Measurements from ENCODE around the gene SMURF1.

SMURF1 gene

GRCh38 chr7:99004781-99005500 lies 139.0 kb downstream of the SMURF1 start:
- H3K4me3 ChIP-seq (ENCODE audit: low read depth, low read length) = no peak overlapping the region
- H2AFZ ChIP-seq (ENCODE audit: low read length, unreplicated experiment) = no peak overlapping the region
- peaks cover 12% of the 10 kb centered on the region; the same call in 1 of the 2 replicates for H3K36me3 ChIP-seq (ENCODE audit: insufficient read depth, low read length)
- H3K27ac ChIP-seq (ENCODE audit: low read depth, low read length) = no peak overlapping the region
- H3K27me3 ChIP-seq (ENCODE audit: insufficient read depth, low read length) = no peaks in the 10 kb centered on the region
- no peaks in the 10 kb centered on the region for H3K79me2 ChIP-seq (ENCODE audit: control insufficient read depth, insufficient read depth, low read length, unreplicated experiment)
- no peaks in the 10 kb centered on the region for H3K4me1 ChIP-seq (ENCODE audit: control insufficient read depth, insufficient read depth, low read length, unreplicated experiment)

DNA sequence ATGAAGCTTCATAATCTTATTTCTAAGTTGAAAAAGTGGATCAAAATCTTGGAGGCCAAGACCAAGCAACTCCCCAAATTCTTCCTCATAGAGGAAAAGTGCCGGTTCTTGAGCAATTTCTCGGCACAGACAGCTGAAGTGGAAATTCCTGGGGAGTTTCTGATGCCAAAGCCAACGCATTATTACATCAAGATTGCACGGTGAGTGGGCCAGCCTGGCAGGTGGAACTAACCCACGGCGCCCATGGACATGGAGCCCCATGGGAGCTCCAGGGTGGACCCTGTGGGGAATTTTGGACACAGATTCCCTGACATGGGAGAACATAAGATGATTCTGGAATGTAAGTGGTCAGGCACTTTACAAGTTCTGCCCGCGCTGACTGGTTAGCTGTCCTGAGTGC lies 139.7 kb downstream of the SMURF1 start:
- H3K27me3 ChIP-seq (ENCODE audit: insufficient read depth, low read length) = no peaks in the 10 kb centered on the region
- H2AFZ ChIP-seq (ENCODE audit: low read length, unreplicated experiment) = no peak overlapping the region
- peaks cover 12% of the 10 kb centered on the region; the same call in 1 of the 2 replicates for H3K36me3 ChIP-seq (ENCODE audit: insufficient read depth, low read length)
- H3K79me2 ChIP-seq (ENCODE audit: control insufficient read depth, insufficient read depth, low read length, unreplicated experiment) = no peaks in the 10 kb centered on the region
- no peak overlapping the region for H3K27ac ChIP-seq (ENCODE audit: low read depth, low read length)
- H3K4me3 ChIP-seq (ENCODE audit: low read depth, low read length) = no peak overlapping the region
- H3K4me1 ChIP-seq (ENCODE audit: control insufficient read depth, insufficient read depth, low read length, unreplicated experiment) = no peaks in the 10 kb centered on the region

GRCh38 chr7:99003419-99003818 lies 140.5 kb downstream of the SMURF1 start:
- Histone ChIP-seq H3K36me3 (ENCODE audit: insufficient read depth, low read length) (peaks cover 10% of the 10 kb centered on the region; the same call in 1 of the 2 replicates), H3K27me3 (ENCODE audit: insufficient read depth, low read length) (no peaks in the 10 kb centered on the region), H2AFZ (ENCODE audit: low read length, unreplicated experiment) (no peak overlapping the region), H3K79me2 (ENCODE audit: control insufficient read depth, insufficient read depth, low read length, unreplicated experiment) (no peaks in the 10 kb centered on the region), H3K4me1 (ENCODE audit: control insufficient read depth, insufficient read depth, low read length, unreplicated experiment) (no peaks in the 10 kb centered on the region), H3K4me3 (ENCODE audit: low read depth, low read length) (no peak overlapping the region), H3K27ac (ENCODE audit: low read depth, low read length) (no peak overlapping the region)

DNA sequence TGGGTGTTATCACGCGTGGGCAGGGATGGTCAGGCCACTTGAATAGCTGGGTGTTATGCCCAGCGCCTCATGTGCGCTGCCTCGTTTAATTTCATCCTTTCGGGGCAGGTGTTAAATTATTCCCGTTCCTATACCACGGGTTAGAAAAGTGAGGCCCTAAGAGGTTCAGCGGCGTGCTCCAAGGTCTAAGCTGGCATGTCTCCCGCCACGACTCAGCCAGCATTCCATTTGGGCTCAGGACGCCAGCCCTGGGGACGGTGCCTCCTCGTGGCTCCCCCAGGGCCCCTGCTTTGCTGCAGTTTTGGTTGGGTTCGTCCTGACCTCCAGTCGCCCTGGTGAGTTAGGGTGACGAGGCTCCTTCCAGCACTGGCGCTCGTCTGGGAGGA lies 141.1 kb downstream of the SMURF1 start:
- Histone ChIP-seq H3K36me3 (ENCODE audit: insufficient read depth, low read length) (peaks cover 8% of the 10 kb centered on the region; the same call in 1 of the 2 replicates), H3K27me3 (ENCODE audit: insufficient read depth, low read length) (no peaks in the 10 kb centered on the region), H3K79me2 (ENCODE audit: control insufficient read depth, insufficient read depth, low read length, unreplicated experiment) (no peaks in the 10 kb centered on the region), H3K4me3 (ENCODE audit: low read depth, low read length) (no peak overlapping the region), H3K27ac (ENCODE audit: low read depth, low read length) (no peak overlapping the region), H2AFZ (ENCODE audit: low read length, unreplicated experiment) (no peak overlapping the region), H3K4me1 (ENCODE audit: control insufficient read depth, insufficient read depth, low read length, unreplicated experiment) (no peaks in the 10 kb centered on the region)

GRCh38 chr7:99002148-99002826 lies 141.6 kb downstream of the SMURF1 start:
- H2AFZ ChIP-seq (ENCODE audit: low read length, unreplicated experiment) = no peak overlapping the region
- H3K27me3 ChIP-seq (ENCODE audit: insufficient read depth, low read length) = no peaks in the 10 kb centered on the region
- H3K36me3 ChIP-seq (ENCODE audit: insufficient read depth, low read length) = peaks cover 8% of the 10 kb centered on the region; the same call in 1 of the 2 replicates
- no peaks in the 10 kb centered on the region for H3K79me2 ChIP-seq (ENCODE audit: control insufficient read depth, insufficient read depth, low read length, unreplicated experiment)
- no peak overlapping the region for H3K4me3 ChIP-seq (ENCODE audit: low read depth, low read length)
- H3K4me1 ChIP-seq (ENCODE audit: control insufficient read depth, insufficient read depth, low read length, unreplicated experiment) = no peaks in the 10 kb centered on the region
- H3K27ac ChIP-seq (ENCODE audit: low read depth, low read length) = no peak overlapping the region

DNA sequence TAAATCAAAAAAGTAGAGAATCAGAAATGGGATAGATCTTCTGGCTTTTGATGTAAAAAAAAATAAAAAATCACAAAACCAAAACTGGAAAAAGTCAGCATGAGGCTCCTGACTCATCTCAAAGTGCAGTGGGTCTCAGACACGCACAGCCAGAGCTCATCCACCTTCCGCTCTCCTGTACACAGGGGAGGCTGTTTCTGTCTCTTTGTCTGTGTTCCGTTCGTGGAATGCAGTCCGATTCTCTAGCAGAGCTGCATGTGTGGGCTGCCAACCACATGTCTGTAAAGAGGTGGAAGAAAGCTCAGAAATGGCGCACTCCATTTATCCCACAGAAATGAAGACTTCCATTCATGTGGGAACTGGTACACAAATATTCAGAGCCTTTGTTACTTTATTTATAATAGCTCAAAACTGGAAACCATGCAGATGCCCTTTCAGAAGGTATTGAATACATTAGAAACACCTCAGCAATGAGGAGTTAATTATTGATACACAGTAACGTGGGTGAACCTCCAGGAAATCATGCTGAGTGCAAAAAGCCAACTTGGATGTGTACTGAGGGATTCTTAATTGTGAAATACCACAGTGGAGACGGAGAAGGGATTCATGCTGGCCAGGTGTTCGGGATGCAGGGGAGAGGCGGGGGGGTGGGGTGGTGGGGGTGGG lies 142.3 kb downstream of the SMURF1 start:
- Histone ChIP-seq H2AFZ (ENCODE audit: low read length, unreplicated experiment) (no peak overlapping the region), H3K27me3 (ENCODE audit: insufficient read depth, low read length) (no peaks in the 10 kb centered on the region), H3K4me1 (ENCODE audit: control insufficient read depth, insufficient read depth, low read length, unreplicated experiment) (no peaks in the 10 kb centered on the region), H3K79me2 (ENCODE audit: control insufficient read depth, insufficient read depth, low read length, unreplicated experiment) (no peaks in the 10 kb centered on the region), H3K36me3 (ENCODE audit: insufficient read depth, low read length) (peaks cover 4% of the 10 kb centered on the region; the same call in 1 of the 2 replicates), H3K27ac (ENCODE audit: low read depth, low read length) (no peak overlapping the region), H3K4me3 (ENCODE audit: low read depth, low read length) (no peak overlapping the region)

DNA sequence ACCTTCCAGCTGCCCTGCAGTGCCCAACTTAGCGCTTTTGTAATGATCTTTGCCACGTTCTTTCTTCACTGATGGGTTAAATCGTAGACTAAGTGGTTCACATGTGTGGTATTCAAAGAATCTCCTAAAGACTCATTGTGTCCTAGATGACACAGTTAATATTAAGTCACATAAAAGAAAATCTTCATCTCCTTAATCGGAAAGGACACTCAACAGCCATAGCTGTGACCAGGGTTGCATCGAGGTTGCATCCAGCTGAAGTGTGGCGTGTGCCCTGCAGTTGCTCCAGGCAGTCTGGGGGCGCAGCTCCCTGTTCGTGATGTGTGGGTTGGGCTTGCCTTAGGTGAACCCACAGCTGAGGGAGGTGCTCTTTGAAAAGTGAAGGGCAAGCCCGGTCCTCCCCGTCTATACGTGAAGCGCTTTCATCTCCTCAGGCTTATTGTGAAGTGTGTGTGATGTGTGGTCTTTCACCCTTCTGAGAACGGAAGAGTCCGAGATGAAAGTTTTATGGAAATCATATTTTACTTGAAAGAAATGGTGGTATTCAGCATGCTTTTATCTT lies 142.9 kb downstream of the SMURF1 start:
- Histone ChIP-seq H3K27ac (ENCODE audit: low read depth, low read length) (no peak overlapping the region), H3K36me3 (ENCODE audit: insufficient read depth, low read length) (peaks cover 4% of the 10 kb centered on the region; the same call in 1 of the 2 replicates), H3K4me1 (ENCODE audit: control insufficient read depth, insufficient read depth, low read length, unreplicated experiment) (no peaks in the 10 kb centered on the region), H3K27me3 (ENCODE audit: insufficient read depth, low read length) (no peaks in the 10 kb centered on the region), H3K4me3 (ENCODE audit: low read depth, low read length) (no peak overlapping the region), H2AFZ (ENCODE audit: low read length, unreplicated experiment) (no peak overlapping the region), H3K79me2 (ENCODE audit: control insufficient read depth, insufficient read depth, low read length, unreplicated experiment) (no peaks in the 10 kb centered on the region)

DNA sequence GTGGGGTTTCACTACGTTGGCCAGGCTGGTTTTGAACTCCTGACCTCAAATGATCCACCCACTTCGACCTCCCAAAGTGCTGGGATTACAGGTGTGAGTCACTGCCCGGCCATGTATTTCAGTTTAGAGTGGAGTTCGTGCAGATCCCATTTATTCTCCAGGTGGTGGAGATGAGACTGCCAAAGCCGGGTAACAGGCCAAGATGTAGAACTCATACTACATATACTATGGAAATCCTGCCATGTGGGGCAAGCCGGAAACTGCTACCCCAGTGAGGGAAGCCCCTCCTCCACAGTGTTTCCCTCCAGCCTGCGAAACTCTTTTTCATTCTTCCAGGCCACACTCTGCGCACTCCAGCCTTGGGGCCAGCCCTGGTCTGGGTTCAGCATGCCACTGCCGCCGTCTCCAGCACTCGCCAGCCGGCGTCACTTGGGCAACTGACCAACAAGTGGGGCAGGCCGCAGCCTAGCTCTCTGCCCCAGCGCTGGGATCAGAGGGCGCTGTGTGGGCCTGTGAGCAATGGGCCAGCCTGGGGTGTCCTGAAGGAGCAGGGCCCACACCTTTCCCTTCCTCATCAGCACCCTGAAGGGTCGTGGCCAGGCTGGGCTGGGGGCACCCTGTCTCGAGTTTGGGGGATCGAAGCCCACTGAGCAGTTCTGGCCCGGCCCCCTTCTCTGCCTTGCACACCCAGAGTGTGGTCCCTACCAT lies 143.6 kb downstream of the SMURF1 start:
- Histone ChIP-seq H2AFZ (ENCODE audit: low read length, unreplicated experiment) (no peak overlapping the region), H3K36me3 (ENCODE audit: insufficient read depth, low read length) (peaks cover 4% of the 10 kb centered on the region; the same call in 1 of the 2 replicates), H3K27me3 (ENCODE audit: insufficient read depth, low read length) (no peaks in the 10 kb centered on the region), H3K4me1 (ENCODE audit: control insufficient read depth, insufficient read depth, low read length, unreplicated experiment) (no peaks in the 10 kb centered on the region), H3K79me2 (ENCODE audit: control insufficient read depth, insufficient read depth, low read length, unreplicated experiment) (no peaks in the 10 kb centered on the region), H3K27ac (ENCODE audit: low read depth, low read length) (no peak overlapping the region), H3K4me3 (ENCODE audit: low read depth, low read length) (no peak overlapping the region)

DNA sequence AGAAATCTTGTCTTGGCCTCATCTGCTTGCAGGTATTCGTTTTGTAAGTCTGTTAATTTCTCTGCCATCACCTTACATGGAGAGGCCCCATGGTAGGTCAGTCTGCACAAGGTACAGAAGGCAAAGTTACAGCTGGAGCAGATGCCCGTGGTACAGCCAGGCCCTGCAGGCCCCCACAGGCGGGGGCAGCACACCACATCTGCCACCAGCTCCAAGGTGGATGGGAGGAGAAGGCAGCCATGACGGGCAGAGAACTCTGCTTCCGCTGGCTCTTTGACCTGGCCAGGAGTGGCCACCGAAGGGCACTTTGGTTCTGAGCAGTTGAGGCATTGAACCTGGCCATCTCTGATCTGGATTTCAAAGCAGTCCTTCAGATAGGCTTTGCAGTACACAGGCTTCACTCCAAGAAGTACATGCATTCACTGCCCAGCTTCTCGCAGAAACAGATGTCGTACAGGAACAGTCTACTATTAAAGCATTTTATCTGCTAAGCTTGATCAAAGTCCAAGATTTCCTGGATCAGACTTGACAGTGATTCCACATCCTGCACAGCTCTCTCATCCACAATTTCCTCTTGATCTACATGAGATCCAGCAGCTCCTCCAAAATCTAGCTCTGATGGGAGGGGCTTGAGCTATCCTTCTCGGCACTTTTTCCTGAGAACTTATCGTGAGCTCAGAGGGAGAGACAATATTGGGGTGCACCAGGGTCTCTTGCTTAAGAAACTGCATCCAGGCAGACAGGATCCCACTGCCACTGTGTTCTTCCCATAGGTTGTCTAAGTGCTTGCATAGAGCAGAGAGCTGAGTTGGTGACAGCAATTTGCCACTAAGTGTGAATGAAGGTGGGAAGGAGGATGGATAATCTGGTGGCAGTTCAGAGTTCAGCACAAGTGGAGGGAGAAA lies 144.8 kb downstream of the SMURF1 start:
- no peak overlapping the region for H2AFZ ChIP-seq (ENCODE audit: low read length, unreplicated experiment)
- no peaks in the 10 kb centered on the region for H3K27me3 ChIP-seq (ENCODE audit: insufficient read depth, low read length)
- H3K4me1 ChIP-seq (ENCODE audit: control insufficient read depth, insufficient read depth, low read length, unreplicated experiment) = no peaks in the 10 kb centered on the region
- H3K79me2 ChIP-seq (ENCODE audit: control insufficient read depth, insufficient read depth, low read length, unreplicated experiment) = no peaks in the 10 kb centered on the region
- H3K27ac ChIP-seq (ENCODE audit: low read depth, low read length) = no peak overlapping the region
- no peaks in the 10 kb centered on the region for H3K36me3 ChIP-seq (ENCODE audit: insufficient read depth, low read length)
- no peak overlapping the region for H3K4me3 ChIP-seq (ENCODE audit: low read depth, low read length)

Measured in ACC112 (cell line).